WTC11 (cell line): ENCODE results near the gene ZNF397.

Experiments
- CTCF ChIP-seq: fragments of 200-600 bp; IDR thresholded peaks from 2 replicates; pipeline ENCODE4 v1.8.0; 2022; ENCODE audit warnings: antibody characterized with exemption
- ESRRA ChIP-seq: sonication (generic); formaldehyde crosslinking; IDR thresholded peaks from 2 replicates; pipeline ENCODE4 v1.8.1; 2022; ENCODE audit warnings: mild to moderate bottlenecking, missing genetic modification reagents, borderline replicate concordance
- TF ChIP-seq, protein P1 (sequence below): sonication (generic); formaldehyde crosslinking; IDR thresholded peaks from 2 replicates; pipeline ENCODE4 v1.8.0; 2022; ENCODE audit warnings: mild to moderate bottlenecking, missing genetic modification reagents

DNA sequence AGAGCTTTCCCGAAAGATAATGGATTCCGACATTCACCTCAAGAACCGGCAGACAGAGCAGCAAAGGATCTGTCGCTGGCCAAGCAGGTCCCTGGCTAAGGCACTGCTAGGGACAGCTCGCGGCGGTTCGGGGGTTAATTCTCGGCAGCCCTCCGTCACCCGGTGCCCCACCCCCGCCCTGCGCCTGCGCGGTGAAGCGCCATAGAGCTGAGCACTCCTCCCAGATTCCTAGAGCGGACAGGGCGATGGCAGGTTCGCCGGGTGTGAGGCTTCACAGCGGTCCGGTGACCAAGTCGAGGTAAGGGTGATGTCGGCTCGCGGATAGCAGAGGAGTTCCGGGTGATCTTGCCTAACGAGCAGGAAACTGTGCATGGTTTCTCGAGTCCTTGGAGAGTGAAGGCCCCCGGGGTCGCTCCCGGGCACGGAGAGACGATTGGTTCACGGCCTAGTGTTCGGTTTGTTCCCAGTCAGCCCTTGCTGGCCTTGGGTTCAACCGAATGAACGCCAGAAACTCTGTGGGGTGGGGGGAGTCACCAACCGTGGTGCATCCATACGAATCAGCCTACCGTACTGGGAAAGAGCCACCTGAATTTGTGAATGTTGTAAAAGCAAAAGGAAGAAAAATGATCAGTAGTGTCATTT is 49.4 kb downstream of the ZNF397 start, which contains the start of gene ZSCAN30:
- TF ChIP-seq ESRRA, result peak; percentile 77; the same call in 1 of the 2 replicates
- TF ChIP-seq, protein P1, sequence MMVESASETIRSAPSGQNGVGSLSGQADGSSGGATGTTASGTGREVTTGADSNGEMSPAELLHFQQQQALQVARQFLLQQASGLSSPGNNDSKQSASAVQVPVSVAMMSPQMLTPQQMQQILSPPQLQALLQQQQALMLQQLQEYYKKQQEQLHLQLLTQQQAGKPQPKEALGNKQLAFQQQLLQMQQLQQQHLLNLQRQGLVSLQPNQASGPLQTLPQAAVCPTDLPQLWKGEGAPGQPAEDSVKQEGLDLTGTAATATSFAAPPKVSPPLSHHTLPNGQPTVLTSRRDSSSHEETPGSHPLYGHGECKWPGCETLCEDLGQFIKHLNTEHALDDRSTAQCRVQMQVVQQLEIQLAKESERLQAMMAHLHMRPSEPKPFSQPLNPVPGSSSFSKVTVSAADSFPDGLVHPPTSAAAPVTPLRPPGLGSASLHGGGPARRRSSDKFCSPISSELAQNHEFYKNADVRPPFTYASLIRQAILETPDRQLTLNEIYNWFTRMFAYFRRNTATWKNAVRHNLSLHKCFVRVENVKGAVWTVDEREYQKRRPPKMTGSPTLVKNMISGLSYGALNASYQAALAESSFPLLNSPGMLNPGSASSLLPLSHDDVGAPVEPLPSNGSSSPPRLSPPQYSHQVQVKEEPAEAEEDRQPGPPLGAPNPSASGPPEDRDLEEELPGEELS (CRISPR knock-in tag), result peak; percentile 87
- no peak for TF ChIP-seq CTCF
